H1 (cell line): ENCODE results near the gene IPO11. TPM values are rescaled to one million over a fixed set of nuclear protein-coding genes. Genes with fewer than 3 reads are reported as not detected.

Source experiments
- CTCF ChIA-PET: fragments of 300-600 bp; sonication (Branson Sonifier 250); formaldehyde crosslinking; loops from one replicate; lab custom pipeline; 2021; ENCODE audit not compliant: partially characterized antibody; lab: Charles Lee
- POLR2A ChIA-PET: fragments of 300-600 bp; sonication (Branson Sonifier 250); formaldehyde crosslinking; loops from one replicate; lab custom pipeline; 2021; ENCODE audit warnings: inconsistent platforms; ENCODE audit not compliant: partially characterized antibody; lab: Charles Lee
- DNase-seq, 2 experiments: peaks; one replicate each; pipeline versions ENCODE4 v3.0.0 to v3.0.0-alpha.2; 2010 to 2022; ENCODE audit warnings: low spot score in 2 of 2, low read depth in 1 of 2, mixed read lengths in 1 of 2
- FAIRE-seq: peaks from 2 replicates; lab custom pipeline; 2011; peaks lifted over from hg19 to GRCh38; lab: Jason Lieb, UNC
- H2AFZ ChIP-seq: 2 replicates; pipeline ENCODE4 v1.8.1; 2012; ENCODE audit warnings: low read length, inconsistent platforms
- H2AK5ac ChIP-seq: 2 replicates; pipeline ENCODE4 v1.6.1; 2013; ENCODE audit warnings: low read depth, low read length
- H2BK120ac ChIP-seq: replicated peaks from 2 replicates; pipeline ENCODE3; 2013; ENCODE audit warnings: low read depth, low read length, inconsistent platforms
- H2BK12ac ChIP-seq: 2 replicates; pipeline ENCODE4 v1.6.1; 2013; ENCODE audit warnings: low read depth, low read length
- H2BK15ac ChIP-seq: 2 replicates; pipeline ENCODE4 v1.6.1; 2013; ENCODE audit warnings: low read length
- H2BK20ac ChIP-seq: 2 replicates; pipeline ENCODE4 v1.6.1; 2013; ENCODE audit warnings: low read length
- H2BK5ac ChIP-seq: 2 replicates; pipeline ENCODE4 v1.6.1; 2013; ENCODE audit warnings: low read depth, low read length
- H3K14ac ChIP-seq: 2 replicates; pipeline ENCODE4 v1.6.1; 2013; ENCODE audit warnings: inconsistent platforms; ENCODE audit not compliant: insufficient read length
- H3K18ac ChIP-seq: 2 replicates; pipeline ENCODE4 v1.6.1; 2013; ENCODE audit warnings: low read length; ENCODE audit errors: extremely low read depth
- H3K23ac ChIP-seq: 2 replicates; pipeline ENCODE4 v1.6.1; 2013; ENCODE audit warnings: inconsistent platforms; ENCODE audit not compliant: insufficient read length
- H3K23me2 ChIP-seq: 2 replicates; pipeline ENCODE4 v1.6.1; 2013; ENCODE audit warnings: low read depth, low read length
- H3K27ac ChIP-seq: 2 replicates; pipeline ENCODE4 v1.6.1; 2011; ENCODE audit warnings: low read depth, low read length, inconsistent platforms
- H3K27me3 ChIP-seq, 4 experiments: replicated peaks in 1 of 4; 1 replicate in 1 of 4; 2 replicates in 3 of 4; pipeline versions ENCODE4 v1.6.1 to v1.8.1; 2011 to 2013; ENCODE audit warnings: low read length in 3 of 4, mild to moderate bottlenecking in 3 of 4, inconsistent platforms in 2 of 4, mixed read lengths in 2 of 4, moderate library complexity in 1 of 4; ENCODE audit not compliant: control insufficient read depth in 3 of 4, insufficient read depth in 3 of 4; ENCODE audit errors: extremely low read depth in 1 of 4
- H3K36me3 ChIP-seq, 4 experiments: 2 replicates each; pipeline versions ENCODE4 v1.6.1 to v1.8.1; 2011 to 2013; ENCODE audit warnings: mild to moderate bottlenecking in 4 of 4, low read length in 3 of 4, moderate library complexity in 2 of 4, control low read depth in 1 of 4, inconsistent platforms in 1 of 4; ENCODE audit not compliant: insufficient read depth in 4 of 4, control insufficient read depth in 2 of 4
- H3K4ac ChIP-seq: replicated peaks from 2 replicates; pipeline ENCODE3; 2013; ENCODE audit warnings: low read length, low read depth, mixed read lengths, inconsistent platforms; ENCODE audit not compliant: insufficient read length
- H3K4me1 ChIP-seq, 4 experiments: replicated peaks in 1 of 4; 1 replicate in 1 of 4; 2 replicates in 3 of 4; pipeline versions ENCODE4 v1.6.1 to v1.8.1; 2011 to 2013; ENCODE audit warnings: low read length in 3 of 4, inconsistent platforms in 2 of 4, mixed read lengths in 1 of 4; ENCODE audit not compliant: insufficient read depth in 4 of 4, control insufficient read depth in 3 of 4
- H3K4me2 ChIP-seq, 2 experiments: 2 replicates each; pipeline versions ENCODE4 v1.6.1 to v1.8.1; 2011 to 2013; ENCODE audit warnings: low read depth in 2 of 2, low read length in 2 of 2, control low read depth in 1 of 2, inconsistent platforms in 1 of 2, mild to moderate bottlenecking in 1 of 2; ENCODE audit not compliant: insufficient read depth in 1 of 2
- H3K4me3 ChIP-seq, 4 experiments: fragments of 200-600, 300-600 bp in 1 of 4; sonication (generic), shearing (Covaris generic), sonication (Bioruptor Twin) in 1 of 4; 2 replicates each; pipeline versions ENCODE4 v1.5.1 to v1.8.1; 2011 to 2016; ENCODE audit warnings: low read length in 4 of 4, low read depth in 3 of 4, control low read depth in 2 of 4, inconsistent platforms in 2 of 4, mild to moderate bottlenecking in 2 of 4, mixed read lengths in 1 of 4, moderate library complexity in 1 of 4; ENCODE audit not compliant: insufficient read depth in 2 of 4; ENCODE audit errors: extremely low read depth in 1 of 4
- H3K56ac ChIP-seq: replicated peaks from 2 replicates; pipeline ENCODE3; 2013; ENCODE audit warnings: low read depth, mild to moderate bottlenecking, mixed read lengths, low read length, inconsistent platforms; ENCODE audit not compliant: insufficient read length
- H3K79me1 ChIP-seq: 2 replicates; pipeline ENCODE4 v1.6.1; 2013; ENCODE audit warnings: low read depth, low read length, control low read depth
- H3K79me2 ChIP-seq, 2 experiments: 2 replicates each; pipeline versions ENCODE4 v1.6.1 to v1.8.1; 2012 to 2013; ENCODE audit warnings: low read length in 2 of 2, mild to moderate bottlenecking in 2 of 2, inconsistent platforms in 1 of 2; ENCODE audit not compliant: insufficient read depth in 2 of 2, control insufficient read depth in 1 of 2
- H3K9ac ChIP-seq, 4 experiments: replicated peaks in 1 of 4; 1 replicate in 1 of 4; 2 replicates in 3 of 4; pipeline versions ENCODE4 v1.6.1 to v1.8.1; 2011 to 2013; ENCODE audit warnings: low read depth in 3 of 4, low read length in 3 of 4, control low read depth in 2 of 4, mild to moderate bottlenecking in 2 of 4, moderate library complexity in 2 of 4, inconsistent platforms in 1 of 4; ENCODE audit errors: extremely low read depth in 1 of 4
- H3K9me3 ChIP-seq, 2 experiments: 2 replicates each; pipeline versions ENCODE4 v1.6.1 to v1.8.1; 2012 to 2013; ENCODE audit warnings: mild to moderate bottlenecking in 2 of 2, moderate library complexity in 2 of 2, control low read depth in 1 of 2, inconsistent platforms in 1 of 2, low read depth in 1 of 2, low read length in 1 of 2, mixed read lengths in 1 of 2; ENCODE audit not compliant: insufficient read depth in 2 of 2
- H4K20me1 ChIP-seq, 2 experiments: replicated peaks in 1 of 2; 2 replicates each; pipeline versions ENCODE3 to v1.8.1; 2011 to 2013; ENCODE audit warnings: inconsistent platforms in 2 of 2, low read length in 2 of 2, mild to moderate bottlenecking in 1 of 2; ENCODE audit not compliant: insufficient read depth in 2 of 2, control insufficient read depth in 1 of 2
- H4K5ac ChIP-seq: 2 replicates; pipeline ENCODE4 v1.6.1; 2013; ENCODE audit warnings: low read length, low read depth, mixed read lengths, inconsistent platforms; ENCODE audit not compliant: insufficient read length
- H4K8ac ChIP-seq: 2 replicates; pipeline ENCODE4 v1.8.0; 2013; ENCODE audit warnings: mild to moderate bottlenecking, moderate library complexity, low read length, inconsistent platforms; ENCODE audit not compliant: insufficient read depth; ENCODE audit errors: extremely low read depth
- H4K91ac ChIP-seq: replicated peaks from 2 replicates; pipeline ENCODE3; 2013; ENCODE audit warnings: low read length, mixed read lengths, inconsistent platforms; ENCODE audit not compliant: insufficient read length
- GABPA ChIP-seq: IDR thresholded peaks from 2 replicates; pipeline ENCODE4 v1.6.1; 2011; ENCODE audit warnings: mild to moderate bottlenecking, low read length, moderate library complexity, borderline replicate concordance; ENCODE audit not compliant: insufficient read depth
- GTF2F1 ChIP-seq: IDR thresholded peaks from 2 replicates; pipeline ENCODE4 v1.6.1; 2012; ENCODE audit warnings: low read depth, low read length, improper control_type of control experiment, borderline replicate concordance
- HDAC6 ChIP-seq: IDR thresholded peaks from one replicate; pipeline ENCODE4 v1.7.1; 2012; ENCODE audit warnings: low read depth, mild to moderate bottlenecking, inconsistent platforms, low read length, moderate library complexity
- KDM1A ChIP-seq: fragments of 200-600, 300-600 bp; sonication (generic); IDR thresholded peaks from 2 replicates; pipeline ENCODE4 v1.7.1; 2016; ENCODE audit warnings: mild to moderate bottlenecking, low read length, borderline replicate concordance
- NANOG ChIP-seq: IDR thresholded peaks from 2 replicates; pipeline ENCODE4 v1.6.1; 2011; ENCODE audit warnings: low read length, low read depth, mild to moderate bottlenecking, inconsistent platforms; ENCODE audit not compliant: insufficient read depth, poor library complexity, severe bottlenecking
- RXRA ChIP-seq: IDR thresholded peaks from 2 replicates; pipeline ENCODE4 v1.6.1; 2011; ENCODE audit warnings: low read depth, mild to moderate bottlenecking, low read length, moderate library complexity; ENCODE audit not compliant: insufficient read depth
- SUZ12 ChIP-seq: fragments of 200-600 bp; sonication (generic); IDR thresholded peaks from 2 replicates; pipeline ENCODE4 v1.6.1; 2012; ENCODE audit warnings: mild to moderate bottlenecking, inconsistent platforms, low read length, moderate library complexity, mixed read lengths
- TAF1 ChIP-seq: IDR thresholded peaks from 2 replicates; pipeline ENCODE4 v1.6.1; 2011; ENCODE audit warnings: mild to moderate bottlenecking, low read depth, low read length
- TEAD4 ChIP-seq: IDR thresholded peaks from 2 replicates; pipeline ENCODE4 v1.6.1; 2012; ENCODE audit warnings: low read depth, low read length, inconsistent platforms, mixed read lengths
- YY1 ChIP-seq: IDR thresholded peaks from 2 replicates; pipeline ENCODE4 v1.6.1; 2011; ENCODE audit warnings: low read depth, mild to moderate bottlenecking, low read length
- WGBS, 2 experiments: shearing (Covaris generic) in 1 of 2; methylation state at CpG; one replicate each; pipeline versions ENCODE4 v1.1.6 to v1.1.7; 2013 to 2015; ENCODE audit warnings: low lambda C conversion rate in 2 of 2, mixed read lengths in 2 of 2, inconsistent platforms in 1 of 2, low coverage in 1 of 2, missing lambda C conversion rate in 1 of 2; ENCODE audit not compliant: insufficient replicate concordance in 2 of 2, insufficient coverage in 1 of 2, insufficient read length in 1 of 2; ENCODE audit errors: extremely low coverage in 1 of 2, missing lambda C conversion rate in 1 of 2; 5-methylcytosine and 5-hydroxymethylcytosine counted together
- polyA plus RNA-seq, 7 experiments: library from polyadenylated mRNA; depleted of rRNA in 3 of 7; stranded (reverse) in 5 of 7; unstranded in 2 of 7; fragments of >200 nt in 5 of 7; fragments of 200-250 nt in 2 of 7; gene quantifications; 1 replicate in 5 of 7; 2 replicates in 1 of 7; 4 replicates in 1 of 7; pipeline versions ENCODE4 v1.2.1 to v1.2.3, GENCODE V29; 2011 to 2013; ENCODE audit warnings: missing spikeins in 2 of 7, mixed read lengths in 2 of 7
- total RNA-seq: library from RNA; stranded (reverse); fragmentation: NEBNext Ultra II Directional; extraction: Animal tissue kit (Norgen Biotek cat#: 25700); gene quantifications from 2 replicates; pipeline ENCODE4 v1.2.1, GENCODE V29; 2021
- TF ChIP-seq, protein P1 (sequence below): IDR thresholded peaks from 2 replicates; pipeline ENCODE4 v1.6.1; 2012; ENCODE audit warnings: low read length, inconsistent platforms
- TF ChIP-seq, protein P2 (sequence below): IDR thresholded peaks from 2 replicates; pipeline ENCODE4 v1.6.1; 2011; ENCODE audit warnings: low read depth, mild to moderate bottlenecking, low read length; ENCODE audit not compliant: insufficient read depth

The IPO11 gene
- total and polyA plus RNA-seq, 2 of the 8 experiments (the other 6 are each of a cell fraction or from before 2014, with no cell fraction given), result 23.6 to 64.4 TPM

DNA sequence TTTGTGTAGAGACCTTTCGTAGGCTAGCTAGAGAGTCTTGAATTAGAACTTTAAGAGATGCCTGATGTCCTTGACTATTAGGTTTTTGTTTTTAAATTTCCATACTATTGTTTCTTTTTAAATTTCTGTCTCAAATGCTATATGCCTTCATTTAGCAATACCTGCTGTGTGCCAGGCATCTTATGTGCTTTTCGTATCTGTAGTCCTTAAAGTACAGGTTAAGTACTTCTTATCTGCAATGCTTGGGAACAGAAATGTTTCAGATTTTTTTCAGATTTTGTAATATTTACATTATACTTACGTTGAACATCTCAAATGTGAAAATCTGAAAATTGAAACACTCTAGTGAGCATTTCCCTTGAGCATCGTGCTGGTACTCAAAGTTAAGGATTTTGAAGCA, 49.0 kb downstream of the IPO11 start:
- Histone ChIP-seq H3K27me3 (no peaks in the 10 kb centered on the region), H4K20me1 (peaks cover 0 to 2% of the 10 kb centered on the region in 2 experiments), H3K9me3 (no peaks in the 10 kb centered on the region), H3K56ac (no peak overlapping the region), H3K79me1 (no peaks in the 10 kb centered on the region), H3K18ac (no peak overlapping the region), H2BK20ac (no peak overlapping the region), H2BK12ac (no peak overlapping the region), H4K91ac (no peak overlapping the region), H3K27ac (no peak overlapping the region), H2BK15ac (no peak overlapping the region), H2BK120ac (no peak overlapping the region), H3K79me2 (peaks cover 0 to 8% of the 10 kb centered on the region in 2 experiments; a peak in 2 of 4 replicates), H3K4me1 (peaks cover 0 to 4% (median 0%) of the 10 kb centered on the region in 4 experiments; a peak in 1 of 7 replicates), H3K23me2 (no peaks in the 10 kb centered on the region), H4K5ac (no peak overlapping the region), H3K14ac (no peak overlapping the region), H3K9ac (no peak overlapping the region), H2AFZ (no peak overlapping the region), H2AK5ac (no peak overlapping the region), H3K4me2 (no peak overlapping the region), H3K36me3 (no peaks in the 10 kb centered on the region; a peak in 2 of 8 replicates), H4K8ac (no peak overlapping the region), H3K4me3 (no peak overlapping the region), H3K4ac (no peak overlapping the region), H3K23ac (no peak overlapping the region), H2BK5ac (no peak overlapping the region)
- 91% methylated on average over 4 of the region's 4 CpGs; no CpG with 5 or more reads in 1 of the 2 experiments for WGBS, 2 experiments
- no peak for FAIRE-seq
- no peak for TF ChIP-seq HDAC6
- no peak for TF ChIP-seq KDM1A
- TF ChIP-seq, protein P1, sequence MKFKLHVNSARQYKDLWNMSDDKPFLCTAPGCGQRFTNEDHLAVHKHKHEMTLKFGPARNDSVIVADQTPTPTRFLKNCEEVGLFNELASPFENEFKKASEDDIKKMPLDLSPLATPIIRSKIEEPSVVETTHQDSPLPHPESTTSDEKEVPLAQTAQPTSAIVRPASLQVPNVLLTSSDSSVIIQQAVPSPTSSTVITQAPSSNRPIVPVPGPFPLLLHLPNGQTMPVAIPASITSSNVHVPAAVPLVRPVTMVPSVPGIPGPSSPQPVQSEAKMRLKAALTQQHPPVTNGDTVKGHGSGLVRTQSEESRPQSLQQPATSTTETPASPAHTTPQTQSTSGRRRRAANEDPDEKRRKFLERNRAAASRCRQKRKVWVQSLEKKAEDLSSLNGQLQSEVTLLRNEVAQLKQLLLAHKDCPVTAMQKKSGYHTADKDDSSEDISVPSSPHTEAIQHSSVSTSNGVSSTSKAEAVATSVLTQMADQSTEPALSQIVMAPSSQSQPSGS, result no peak
- TF ChIP-seq GTF2F1, result no peak
- no peak for TF ChIP-seq YY1
- no peak for TF ChIP-seq TAF1
- TF ChIP-seq NANOG, result no peak
- TF ChIP-seq RXRA, result no peak
- TF ChIP-seq, protein P2, sequence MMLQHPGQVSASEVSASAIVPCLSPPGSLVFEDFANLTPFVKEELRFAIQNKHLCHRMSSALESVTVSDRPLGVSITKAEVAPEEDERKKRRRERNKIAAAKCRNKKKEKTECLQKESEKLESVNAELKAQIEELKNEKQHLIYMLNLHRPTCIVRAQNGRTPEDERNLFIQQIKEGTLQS, result no peak
- TF ChIP-seq GABPA, result no peak
- no peak for TF ChIP-seq TEAD4
- TF ChIP-seq SUZ12, result no peak
- CTCF ChIA-PET, result interaction anchor here (0.6 to 2.6 kb wide), 2 partner anchors 11 to 1754 kb away, joined by 3 to 18 read pairs; no protein-coding TSS in a partner anchor
- POLR2A ChIA-PET, result no interaction called here
- DNase-seq, result no peak
